ENCODE results near the gene KIF26A.

KIF26A gene

DNA sequence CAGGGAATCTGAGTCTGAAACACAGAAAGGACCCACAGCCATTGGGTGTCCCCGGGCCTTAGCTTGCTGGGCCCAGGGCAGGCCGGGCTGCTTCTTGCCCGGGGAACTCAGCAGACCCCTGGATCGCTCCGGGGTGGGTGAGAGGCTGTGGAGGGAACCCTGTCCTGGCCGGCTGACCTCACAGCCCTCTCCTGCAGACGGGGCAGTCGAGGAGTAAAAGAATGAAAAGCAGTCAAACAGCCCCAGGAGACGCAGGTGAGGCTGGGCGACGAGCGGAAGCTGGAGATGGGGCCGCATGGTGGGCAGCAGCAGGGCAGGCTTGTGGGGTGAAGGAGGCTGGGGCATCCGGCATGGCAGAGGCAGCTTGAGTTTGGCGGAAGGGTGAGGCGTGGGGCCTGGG is 57.0 kb downstream of the KIF26A start:
- TF ChIP-seq, protein P1, sequence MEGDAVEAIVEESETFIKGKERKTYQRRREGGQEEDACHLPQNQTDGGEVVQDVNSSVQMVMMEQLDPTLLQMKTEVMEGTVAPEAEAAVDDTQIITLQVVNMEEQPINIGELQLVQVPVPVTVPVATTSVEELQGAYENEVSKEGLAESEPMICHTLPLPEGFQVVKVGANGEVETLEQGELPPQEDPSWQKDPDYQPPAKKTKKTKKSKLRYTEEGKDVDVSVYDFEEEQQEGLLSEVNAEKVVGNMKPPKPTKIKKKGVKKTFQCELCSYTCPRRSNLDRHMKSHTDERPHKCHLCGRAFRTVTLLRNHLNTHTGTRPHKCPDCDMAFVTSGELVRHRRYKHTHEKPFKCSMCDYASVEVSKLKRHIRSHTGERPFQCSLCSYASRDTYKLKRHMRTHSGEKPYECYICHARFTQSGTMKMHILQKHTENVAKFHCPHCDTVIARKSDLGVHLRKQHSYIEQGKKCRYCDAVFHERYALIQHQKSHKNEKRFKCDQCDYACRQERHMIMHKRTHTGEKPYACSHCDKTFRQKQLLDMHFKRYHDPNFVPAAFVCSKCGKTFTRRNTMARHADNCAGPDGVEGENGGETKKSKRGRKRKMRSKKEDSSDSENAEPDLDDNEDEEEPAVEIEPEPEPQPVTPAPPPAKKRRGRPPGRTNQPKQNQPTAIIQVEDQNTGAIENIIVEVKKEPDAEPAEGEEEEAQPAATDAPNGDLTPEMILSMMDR (IDR thresholded peaks at IDR 0.05; ENCODE audit: low read length), result no peak
- TF ChIP-seq EZH2 (IDR thresholded peaks at IDR 0.05; ENCODE audit: borderline replicate concordance, low read length), result no peak
- Histone ChIP-seq H3K9me2 (ENCODE audit: low read depth, low read length) (no peaks in the 10 kb centered on the region), H3K27ac (ENCODE audit: low read depth, low read length, poor library complexity, severe bottlenecking) (no peak overlapping the region), H3F3A (ENCODE audit: insufficient read depth, low read length) (no peaks in the 10 kb centered on the region), H3K4me2 (ENCODE audit: low read length) (no peak overlapping the region), H3K4me1 (ENCODE audit: insufficient read depth, low read length, severe bottlenecking) (no peaks in the 10 kb centered on the region), H3K9ac (ENCODE audit: low read length) (no peak overlapping the region), H3K4me3 (ENCODE audit: low read depth, low read length, poor library complexity, severe bottlenecking) (no peak overlapping the region), H3K9me3 (ENCODE audit: low read length) (no peaks in the 10 kb centered on the region), H3K79me2 (ENCODE audit: insufficient read depth, low read length) (no peaks in the 10 kb centered on the region), H3K27me3 (ENCODE audit: insufficient read depth, low read length) (peaks cover 5% of the 10 kb centered on the region; the same call in 1 of the 2 replicates), H3K36me3 (ENCODE audit: insufficient read depth, low read length) (no peaks in the 10 kb centered on the region), H2AFZ (ENCODE audit: low read length) (no peak overlapping the region), H4K20me1 (ENCODE audit: insufficient read depth, low read length) (no peaks in the 10 kb centered on the region)

DNA sequence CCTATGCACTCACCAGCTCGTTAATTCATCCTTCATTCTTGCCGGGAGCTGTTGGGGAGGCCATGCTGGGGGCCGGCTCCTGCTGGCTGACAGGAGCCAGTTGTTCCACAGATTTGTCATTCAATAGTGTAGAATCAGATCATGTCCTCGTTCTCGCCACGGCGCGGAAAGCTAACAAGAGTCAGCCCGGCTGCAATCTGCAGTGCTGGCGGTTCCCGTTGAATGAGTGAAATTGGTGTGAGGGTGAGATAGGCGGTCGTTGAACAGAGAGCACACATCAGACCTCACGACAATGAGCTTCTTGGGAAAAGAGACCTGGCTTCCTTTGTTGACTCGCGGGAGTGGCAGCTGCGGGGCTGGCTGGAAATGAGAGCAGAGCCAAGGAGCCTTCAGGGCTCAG is 57.5 kb downstream of the KIF26A start:
- TF ChIP-seq, protein P1 (IDR thresholded peaks at IDR 0.05; ENCODE audit: low read length), result no peak
- TF ChIP-seq EZH2 (IDR thresholded peaks at IDR 0.05; ENCODE audit: borderline replicate concordance, low read length), result no peak
- Histone ChIP-seq H3K4me1 (ENCODE audit: insufficient read depth, low read length, severe bottlenecking) (no peaks in the 10 kb centered on the region), H3K79me2 (ENCODE audit: insufficient read depth, low read length) (no peaks in the 10 kb centered on the region), H2AFZ (ENCODE audit: low read length) (no peak overlapping the region), H3K9ac (ENCODE audit: low read length) (no peak overlapping the region), H3F3A (ENCODE audit: insufficient read depth, low read length) (no peaks in the 10 kb centered on the region), H3K27ac (ENCODE audit: low read depth, low read length, poor library complexity, severe bottlenecking) (no peak overlapping the region), H3K27me3 (ENCODE audit: insufficient read depth, low read length) (peaks cover 5% of the 10 kb centered on the region; the same call in 1 of the 2 replicates), H3K4me2 (ENCODE audit: low read length) (no peak overlapping the region), H3K9me3 (ENCODE audit: low read length) (no peaks in the 10 kb centered on the region), H3K9me2 (ENCODE audit: low read depth, low read length) (no peaks in the 10 kb centered on the region), H4K20me1 (ENCODE audit: insufficient read depth, low read length) (no peaks in the 10 kb centered on the region), H3K4me3 (ENCODE audit: low read depth, low read length, poor library complexity, severe bottlenecking) (no peak overlapping the region), H3K36me3 (ENCODE audit: insufficient read depth, low read length) (no peaks in the 10 kb centered on the region)

- no peaks in the 10 kb centered on the region for H3F3A ChIP-seq (ENCODE audit: insufficient read depth, low read length)
- no peak overlapping the region for H3K27ac ChIP-seq (ENCODE audit: low read depth, low read length, poor library complexity, severe bottlenecking)
- H3K9me2 ChIP-seq (ENCODE audit: low read depth, low read length), result no peaks in the 10 kb centered on the region
- TF ChIP-seq, protein P1 (IDR thresholded peaks at IDR 0.05; ENCODE audit: low read length), result no peak
- no peak for TF ChIP-seq EZH2 (IDR thresholded peaks at IDR 0.05; ENCODE audit: borderline replicate concordance, low read length)
- H4K20me1 ChIP-seq (ENCODE audit: insufficient read depth, low read length), result no peaks in the 10 kb centered on the region
- no peak overlapping the region for H3K4me3 ChIP-seq (ENCODE audit: low read depth, low read length, poor library complexity, severe bottlenecking)
- H3K9me3 ChIP-seq (ENCODE audit: low read length), result no peaks in the 10 kb centered on the region
- H2AFZ ChIP-seq (ENCODE audit: low read length), result no peak overlapping the region
- no peaks in the 10 kb centered on the region for H3K79me2 ChIP-seq (ENCODE audit: insufficient read depth, low read length)
- H3K27me3 ChIP-seq (ENCODE audit: insufficient read depth, low read length), result peaks cover 5% of the 10 kb centered on the region; the same call in 1 of the 2 replicates
- H3K9ac ChIP-seq (ENCODE audit: low read length), result no peak overlapping the region
- no peaks in the 10 kb centered on the region for H3K36me3 ChIP-seq (ENCODE audit: insufficient read depth, low read length)
- no peak overlapping the region for H3K4me2 ChIP-seq (ENCODE audit: low read length)
- H3K4me1 ChIP-seq (ENCODE audit: insufficient read depth, low read length, severe bottlenecking), result no peaks in the 10 kb centered on the region
These were observed 58.2 kb downstream of the KIF26A start for GRCh38 chr14:104196461-104197140.

All from OCI-LY1 (cell line).